ENCODE results near the gene CD55.

DNA sequence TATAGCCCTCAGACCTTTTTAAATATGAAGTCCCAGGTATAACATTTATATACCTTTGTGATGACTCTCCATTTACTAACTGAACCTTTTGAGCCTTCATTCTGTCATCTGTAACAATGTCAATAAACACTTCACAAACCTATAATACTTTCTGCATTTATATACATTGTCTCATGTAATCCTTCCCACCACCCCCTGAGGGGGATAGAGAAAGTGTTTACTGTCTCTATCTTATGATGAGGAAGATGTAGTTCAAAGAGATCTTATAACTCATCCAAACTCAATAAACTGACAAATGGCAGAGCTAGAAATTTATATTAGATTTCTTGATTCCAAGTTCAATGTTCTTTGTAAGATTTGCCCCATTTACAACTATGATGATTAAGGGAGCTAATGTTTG lies 84.3 kb downstream of the CD55 start:
- TF ChIP-seq, protein P1, sequence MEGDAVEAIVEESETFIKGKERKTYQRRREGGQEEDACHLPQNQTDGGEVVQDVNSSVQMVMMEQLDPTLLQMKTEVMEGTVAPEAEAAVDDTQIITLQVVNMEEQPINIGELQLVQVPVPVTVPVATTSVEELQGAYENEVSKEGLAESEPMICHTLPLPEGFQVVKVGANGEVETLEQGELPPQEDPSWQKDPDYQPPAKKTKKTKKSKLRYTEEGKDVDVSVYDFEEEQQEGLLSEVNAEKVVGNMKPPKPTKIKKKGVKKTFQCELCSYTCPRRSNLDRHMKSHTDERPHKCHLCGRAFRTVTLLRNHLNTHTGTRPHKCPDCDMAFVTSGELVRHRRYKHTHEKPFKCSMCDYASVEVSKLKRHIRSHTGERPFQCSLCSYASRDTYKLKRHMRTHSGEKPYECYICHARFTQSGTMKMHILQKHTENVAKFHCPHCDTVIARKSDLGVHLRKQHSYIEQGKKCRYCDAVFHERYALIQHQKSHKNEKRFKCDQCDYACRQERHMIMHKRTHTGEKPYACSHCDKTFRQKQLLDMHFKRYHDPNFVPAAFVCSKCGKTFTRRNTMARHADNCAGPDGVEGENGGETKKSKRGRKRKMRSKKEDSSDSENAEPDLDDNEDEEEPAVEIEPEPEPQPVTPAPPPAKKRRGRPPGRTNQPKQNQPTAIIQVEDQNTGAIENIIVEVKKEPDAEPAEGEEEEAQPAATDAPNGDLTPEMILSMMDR (IDR thresholded peaks at IDR 0.05 in 4 of 5, conservative IDR thresholded peaks at IDR 0.05 in 1 of 5): no peak
- no peak for TF ChIP-seq POLR2A (IDR thresholded peaks at IDR 0.05)

All from gastrocnemius medialis (tissue), 4 donors.